ENCODE data around the gene WIPF3. TPM values are rescaled to one million over a fixed set of nuclear protein-coding genes. Genes with fewer than 3 reads are reported as not detected.

Gene WIPF3
- total RNA-seq, 2 donors from 2014 or later, result 20.8 to 21.4 TPM

DNA sequence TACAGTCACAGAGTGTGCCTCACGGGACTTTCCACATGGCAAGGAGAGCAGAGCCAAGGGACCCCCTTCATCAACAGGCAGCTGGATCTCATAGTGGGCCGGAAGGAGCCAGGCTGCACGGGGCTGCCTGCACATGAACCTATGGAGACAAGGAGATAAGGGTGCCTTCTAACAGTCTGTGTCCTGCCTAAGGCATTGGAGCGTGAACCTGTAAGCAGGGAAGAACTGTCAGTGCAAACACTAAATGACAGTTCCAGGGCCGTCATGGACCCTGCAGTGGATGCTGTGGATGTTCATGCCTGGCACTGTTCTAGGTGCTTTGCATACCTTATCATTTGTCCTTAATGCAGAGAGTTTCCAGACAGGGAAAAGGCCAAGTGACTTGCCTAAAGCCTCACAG is 85.9 kb downstream of the WIPF3 start:
- intact Hi-C loops (cut with DNase I), result no loop called here
- no peak for DNase-seq (ENCODE audit: low spot score)

DNA sequence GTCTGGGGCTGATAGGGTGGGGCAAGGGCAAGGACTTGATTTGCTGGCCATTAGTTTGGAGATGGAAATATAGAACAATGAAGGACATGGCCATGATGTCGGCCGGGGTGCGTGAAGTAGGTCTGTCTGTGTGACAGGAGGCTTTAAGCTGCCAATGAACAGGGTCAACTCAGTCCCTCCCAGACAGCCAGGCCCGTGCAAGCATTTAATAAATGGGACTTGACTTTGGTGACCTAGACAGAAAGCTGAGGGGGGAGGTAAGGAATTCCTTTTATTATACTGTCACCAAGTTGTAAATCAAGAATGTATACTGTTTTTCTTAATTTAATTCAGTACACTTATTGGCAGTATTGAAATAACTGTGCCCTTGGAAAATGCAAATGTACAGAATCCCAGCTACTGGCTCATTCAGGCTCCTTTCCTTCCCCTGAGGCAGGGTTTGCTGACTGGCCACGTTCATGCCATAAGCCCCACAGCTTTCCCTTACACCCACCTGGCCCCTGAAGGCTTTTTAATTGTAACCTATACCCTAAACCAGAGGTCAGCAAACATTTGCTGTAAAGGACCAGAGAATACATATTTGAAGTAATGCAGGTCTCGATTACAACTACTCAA is 87.2 kb downstream of the WIPF3 start:
- intact Hi-C loops (cut with DNase I), result no loop called here
- no peak for DNase-seq (ENCODE audit: low spot score)

- DNase-seq (ENCODE audit: low spot score), result no peak
- intact Hi-C loops (cut with DNase I), result no loop called here
Measured at GRCh38 chr7:29894256-29894655, 87.9 kb downstream of the WIPF3 start.

GRCh38 chr7:29895559-29895958 is 89.3 kb downstream of the WIPF3 start:
- no peak for DNase-seq (ENCODE audit: low spot score)
- intact Hi-C loops (cut with DNase I), result no loop called here

DNA sequence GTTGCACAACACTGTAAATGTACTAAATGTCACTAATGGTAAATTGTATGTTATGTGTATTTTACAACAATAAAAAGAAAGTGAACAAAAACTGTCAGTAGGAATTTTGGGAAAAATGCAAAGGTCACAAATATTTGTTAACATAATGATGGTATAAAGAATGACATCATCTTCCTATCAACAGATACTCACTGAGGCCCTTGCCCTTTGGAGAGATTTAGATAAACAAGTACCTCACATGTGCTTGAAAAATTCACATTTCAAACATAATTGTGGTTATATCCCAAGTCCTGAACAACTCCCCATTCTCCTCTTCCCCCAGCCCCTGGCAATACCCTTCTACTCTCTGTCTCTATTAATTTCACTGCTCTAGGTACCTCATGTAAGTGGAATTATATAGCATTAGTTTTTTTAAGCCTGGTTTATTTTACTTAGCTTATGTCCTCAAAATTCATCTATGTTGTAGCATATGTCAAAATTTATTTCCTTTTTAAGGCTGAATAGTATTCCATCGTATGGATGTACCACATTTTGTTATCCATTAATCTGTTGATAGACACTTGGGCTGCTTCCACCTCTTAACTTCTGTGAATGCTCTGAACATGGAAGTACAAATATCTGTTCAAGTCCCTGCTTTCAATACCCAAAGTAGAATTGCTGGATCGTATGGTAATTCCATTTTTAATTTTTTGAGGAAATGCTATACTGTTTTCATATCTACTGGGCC is 90.5 kb downstream of the WIPF3 start:
- intact Hi-C loops (cut with DNase I), result no loop called here
- no peak for DNase-seq (ENCODE audit: low spot score)

- DNase-seq (ENCODE audit: low spot score), result no peak
- intact Hi-C loops (cut with DNase I), result no loop called here
Measured at GRCh38 chr7:29898301-29898700, 92.0 kb downstream of the WIPF3 start.

GRCh38 chr7:29900745-29901144 is 94.4 kb downstream of the WIPF3 start:
- intact Hi-C loops (cut with DNase I), result no loop called here
- DNase-seq (ENCODE audit: low spot score), result no peak

- no peak for DNase-seq (ENCODE audit: low spot score)
- intact Hi-C loops (cut with DNase I), result no loop called here
Measured at GRCh38 chr7:29906200-29907022, 100.1 kb downstream of the WIPF3 start.

GRCh38 chr7:29914180-29914579 is 107.9 kb downstream of the WIPF3 start:
- intact Hi-C loops (cut with DNase I), result loop anchor here in 1 of 2 donors (5.0 to 10.0 kb wide), 2 partner anchors 82 to 159 kb away; no protein-coding TSS in a partner anchor
- DNase-seq (ENCODE audit: low spot score), result no peak

DNA sequence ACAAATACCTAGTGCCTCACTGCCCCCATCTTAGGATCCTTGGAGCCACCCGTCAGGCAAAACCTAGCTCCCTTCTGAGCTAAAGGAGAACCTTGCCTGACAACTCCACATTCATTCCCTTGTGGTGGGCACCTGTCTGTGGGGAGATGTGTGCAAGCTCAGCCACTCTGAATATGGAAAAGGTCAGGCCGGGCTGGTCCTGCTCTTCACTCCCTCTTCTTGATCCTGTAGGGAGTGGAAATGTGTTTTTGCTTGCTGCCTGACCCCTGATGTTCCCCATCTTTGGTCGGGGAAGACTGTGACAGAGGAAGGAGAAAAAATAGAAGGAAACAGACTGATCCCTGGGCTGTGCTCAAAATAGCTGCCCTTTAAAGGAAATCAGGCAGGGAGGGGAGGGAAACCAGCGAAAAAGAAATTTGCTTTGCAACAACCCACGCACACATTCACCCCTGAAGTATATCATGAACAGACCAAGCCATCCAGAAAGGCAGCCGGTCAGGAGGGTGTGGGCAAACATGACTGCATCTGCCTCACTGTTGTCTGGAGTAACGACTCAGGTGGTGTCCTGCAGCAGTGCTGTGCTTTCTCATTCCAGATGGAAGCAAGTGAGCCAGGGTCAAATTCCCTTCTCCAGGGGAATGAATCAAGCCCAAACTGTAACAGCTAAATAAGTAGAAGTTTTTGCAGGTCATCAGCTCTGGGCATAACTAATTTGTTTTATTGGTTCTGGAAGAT is 109.3 kb downstream of the WIPF3 start:
- no peak for DNase-seq (ENCODE audit: low spot score)
- intact Hi-C loops (cut with DNase I), result loop anchor here in 1 of 2 donors (5.0 to 10.0 kb wide), 2 partner anchors 161 to 878 kb away; no protein-coding TSS in a partner anchor

DNA sequence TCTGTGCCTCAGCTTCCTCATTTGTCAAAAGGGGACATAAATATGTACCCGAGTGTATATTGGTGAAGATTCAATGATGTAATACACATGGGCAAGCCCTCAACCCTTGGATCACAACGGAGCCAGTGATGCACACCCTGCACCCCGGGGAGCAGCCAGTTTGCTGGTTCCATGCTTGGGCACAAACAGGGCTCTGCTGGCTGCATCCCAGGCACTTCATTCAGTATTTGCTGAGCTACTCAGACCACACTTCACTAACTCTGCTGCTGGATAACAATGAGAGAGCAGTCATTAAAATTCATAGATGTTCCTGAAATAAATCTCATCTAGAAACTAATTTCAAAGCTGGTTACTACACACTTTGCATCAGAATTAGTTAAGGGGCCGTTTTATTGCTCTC is 111.3 kb downstream of the WIPF3 start:
- intact Hi-C loops (cut with DNase I), result loop anchor here in 1 of 2 donors (5.0 to 10.0 kb wide), 2 partner anchors 163 to 880 kb away; no protein-coding TSS in a partner anchor
- DNase-seq (ENCODE audit: low spot score), result no peak

GRCh38 chr7:29918850-29919249 is 112.5 kb downstream of the WIPF3 start:
- intact Hi-C loops (cut with DNase I), result loop anchor here in 1 of 2 donors (5.0 to 10.0 kb wide), 2 partner anchors 164 to 882 kb away; no protein-coding TSS in a partner anchor
- no peak for DNase-seq (ENCODE audit: low spot score)

GRCh38 chr7:29919790-29920189 is 113.5 kb downstream of the WIPF3 start:
- intact Hi-C loops (cut with DNase I), result loop anchor here (5.0 to 10.0 kb wide), 3 partner anchors 165 to 882 kb away; no protein-coding TSS in a partner anchor
- DNase-seq (ENCODE audit: low spot score), result no peak

DNA sequence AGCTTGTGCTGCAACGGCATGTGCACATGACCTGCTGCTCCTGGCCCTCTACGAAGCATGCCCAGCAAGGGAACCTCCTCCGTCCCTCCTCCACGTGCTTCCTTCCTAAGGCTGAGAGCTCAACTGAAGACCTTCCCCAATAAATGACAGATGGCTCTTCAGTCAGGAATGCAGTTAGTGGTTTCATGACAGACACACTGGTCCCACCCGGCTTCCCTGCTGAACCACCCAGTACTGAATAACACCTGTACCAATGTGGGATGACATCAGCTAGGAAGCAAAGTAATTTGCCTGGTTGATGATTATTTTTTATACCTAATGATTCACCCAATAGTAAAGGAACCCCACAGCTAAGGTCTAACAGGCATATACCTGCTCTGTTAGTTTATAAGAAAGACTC is 114.2 kb downstream of the WIPF3 start:
- no peak for DNase-seq (ENCODE audit: low spot score)
- intact Hi-C loops (cut with DNase I), result loop anchor here in 1 of 2 donors (5.0 kb wide), 1 partner anchor 168 kb away; no protein-coding TSS in a partner anchor

DNA sequence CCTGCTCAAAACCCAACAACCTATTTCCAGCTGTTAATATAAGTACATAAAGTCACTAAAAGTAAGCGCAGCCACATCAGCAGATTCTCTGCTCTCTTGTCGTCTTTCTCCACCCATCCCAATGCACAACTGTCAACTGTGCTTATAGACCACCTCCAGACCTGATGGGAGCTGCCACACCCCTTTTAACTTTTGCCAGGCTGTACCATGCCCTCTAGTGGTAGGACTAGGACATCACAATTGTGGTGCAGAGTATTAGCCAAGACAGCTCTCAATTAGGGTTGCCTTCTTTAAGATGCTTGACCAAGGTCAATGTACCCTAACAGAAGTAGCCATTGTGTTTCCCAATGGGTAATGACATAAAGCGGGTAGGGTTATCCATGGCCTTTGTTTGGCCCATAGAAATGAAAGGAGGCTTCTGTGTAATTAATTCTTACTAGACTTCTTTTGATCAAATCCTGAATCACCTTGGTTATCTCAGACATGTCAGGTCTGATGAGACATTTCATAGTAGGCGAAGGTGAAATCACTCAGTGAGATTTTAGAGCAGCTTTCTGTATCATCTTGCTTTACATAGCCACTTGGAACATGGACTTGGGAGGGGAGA is 115.2 kb downstream of the WIPF3 start:
- intact Hi-C loops (cut with DNase I), result loop anchor here in 1 of 2 donors (5.0 kb wide), 1 partner anchor 169 kb away; no protein-coding TSS in a partner anchor
- DNase-seq (ENCODE audit: low spot score), result no peak

DNA sequence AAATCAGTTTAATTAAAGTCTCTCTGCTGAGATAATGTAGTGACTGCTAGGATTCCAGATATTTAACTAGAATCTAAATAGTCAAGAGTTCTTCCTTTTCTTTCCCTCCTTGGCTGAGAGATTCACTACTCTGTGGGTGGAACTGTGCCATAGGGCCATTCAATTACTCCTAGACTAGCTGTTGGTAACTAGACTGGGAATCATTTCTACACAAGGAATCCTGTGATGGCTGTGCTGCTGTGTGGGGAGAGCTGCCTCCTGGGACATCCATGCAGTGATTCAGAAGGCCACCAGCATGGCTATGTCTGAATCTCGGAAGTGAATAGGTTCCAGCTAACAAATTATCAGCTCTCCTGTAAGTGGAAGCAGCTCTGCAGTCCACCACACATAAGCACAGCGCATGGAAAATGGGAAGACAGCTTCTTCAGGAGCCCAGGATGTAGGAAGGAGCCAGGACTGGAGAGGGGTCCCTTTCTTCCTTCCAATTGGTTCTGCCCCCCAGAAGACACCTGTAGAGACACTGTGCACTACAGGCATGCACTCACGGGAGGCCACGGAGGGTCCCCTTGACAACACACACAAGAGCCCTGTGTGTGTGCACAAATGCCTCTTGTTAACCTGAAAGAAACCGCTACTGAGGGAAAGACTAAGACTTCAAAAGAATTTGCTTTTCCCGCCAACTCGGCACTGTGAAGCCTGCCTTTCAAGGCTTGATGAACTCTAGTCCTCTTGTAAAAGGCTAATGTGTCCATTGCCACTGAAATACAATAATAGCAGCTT is 116.8 kb downstream of the WIPF3 start:
- DNase-seq (ENCODE audit: low spot score), result no peak
- intact Hi-C loops (cut with DNase I), result loop anchor here in 1 of 2 donors (5.0 kb wide), 1 partner anchor 171 kb away; no protein-coding TSS in a partner anchor

DNA sequence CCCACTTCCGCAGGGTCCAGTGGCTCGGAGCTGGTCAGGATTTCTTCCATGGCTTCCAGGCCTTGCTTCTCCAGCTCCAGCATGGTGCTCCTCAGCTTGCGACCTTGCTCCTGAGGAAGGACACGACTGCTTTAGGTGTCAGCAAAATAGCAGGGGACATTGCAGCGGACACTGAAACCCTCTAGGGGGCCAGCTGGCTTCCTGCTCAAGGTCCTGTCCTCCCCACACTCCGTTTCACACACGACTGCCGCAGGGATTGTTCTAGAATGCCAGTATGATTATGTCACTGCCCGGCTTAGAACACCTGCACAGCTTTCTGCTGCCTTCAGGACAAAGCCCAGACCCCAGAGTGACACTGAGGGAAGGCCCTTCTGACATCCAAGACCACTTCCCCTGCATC is 117.7 kb downstream of the WIPF3 start:
- DNase-seq (ENCODE audit: low spot score), result no peak

GRCh38 chr7:29924684-29925083 is 118.4 kb downstream of the WIPF3 start:
- intact Hi-C loops (cut with DNase I), result loop anchor here in 1 of 2 donors (5.0 kb wide), 1 partner anchor 172 kb away; no protein-coding TSS in a partner anchor
- DNase-seq (ENCODE audit: low spot score), result no peak

More for the DNA sequence above, 117.7 kb downstream of the WIPF3 start:
- intact Hi-C loops (cut with DNase I), result loop anchor here in 1 of 2 donors (5.0 kb wide), 1 partner anchor 172 kb away; no protein-coding TSS in a partner anchor
